ENCODE measurements around the gene LAMA2.

Gene LAMA2

DNA sequence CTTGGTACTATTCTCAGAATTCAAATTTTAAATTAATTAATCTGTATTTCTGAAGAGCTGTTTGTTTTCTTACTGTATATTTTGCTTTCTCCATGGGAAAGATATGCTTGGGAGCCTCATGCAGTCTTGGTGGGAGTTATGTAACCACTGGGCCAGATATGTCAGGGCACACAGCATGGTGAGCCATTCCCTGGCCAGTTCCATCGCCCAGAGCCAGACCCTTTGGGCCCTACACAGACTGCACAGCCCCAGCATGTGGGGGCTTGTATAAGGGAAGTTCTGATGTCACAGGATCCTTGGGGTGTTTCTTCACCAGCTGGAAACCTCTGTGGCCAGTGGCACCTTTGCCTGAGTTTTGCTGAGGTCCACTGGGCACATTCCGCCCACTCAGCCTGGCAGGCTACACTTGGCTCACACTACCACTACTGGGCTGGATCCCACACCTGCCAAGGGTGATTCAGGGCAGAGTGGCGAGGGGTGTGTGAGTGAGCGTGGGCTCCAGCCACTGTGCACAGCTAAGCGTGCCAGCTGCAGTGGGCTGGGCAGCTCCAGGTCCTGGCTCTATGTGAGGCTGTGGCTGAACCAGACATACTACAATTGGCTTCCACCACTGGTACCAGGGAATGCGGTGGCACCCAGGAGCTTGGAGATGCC lies 533.5 kb downstream of the LAMA2 start:
- ChIA-PET POLR2A (no interaction called here), CTCF (no interaction called here)
- Histone ChIP-seq H3K27ac (ENCODE audit: insufficient read depth in 1 of 2, low read depth in 1 of 2, low read length in 2 of 2, poor library complexity in 1 of 2, severe bottlenecking in 2 of 2) (no peak overlapping the region), H3K9me3 (ENCODE audit: control extremely low read depth in 1 of 5, control insufficient read depth in 4 of 5, insufficient read depth in 2 of 5, low read depth in 1 of 5, low read length in 4 of 5) (no peaks in the 10 kb centered on the region), H3K4me1 (ENCODE audit: control extremely low read depth in 1 of 4, control insufficient read depth in 4 of 4, insufficient read depth in 4 of 4, low read length in 3 of 4) (no peaks in the 10 kb centered on the region), H3K27me3 (replicated peaks in 2 of 5; ENCODE audit: control insufficient read depth in 4 of 5, insufficient read depth in 5 of 5, low read length in 4 of 5) (no peaks in the 10 kb centered on the region), H3K36me3 (ENCODE audit: control insufficient read depth in 4 of 4, insufficient read depth in 4 of 4, low read length in 3 of 4) (no peaks in the 10 kb centered on the region), H3K4me3 (ENCODE audit: control insufficient read depth in 1 of 7, extremely low read depth in 1 of 7, insufficient read depth in 4 of 7, low read depth in 2 of 7, low read length in 6 of 7) (no peak overlapping the region)
- WGBS (ENCODE audit: insufficient coverage) = 100% methylated on average over 6 of the region's 6 CpGs
- DNase-seq = no peak

- no peaks in the 10 kb centered on the region for H3K36me3 ChIP-seq (ENCODE audit: control insufficient read depth in 4 of 4, insufficient read depth in 4 of 4, low read length in 3 of 4)
- no peak overlapping the region for H3K27ac ChIP-seq (ENCODE audit: insufficient read depth in 1 of 2, low read depth in 1 of 2, low read length in 2 of 2, poor library complexity in 1 of 2, severe bottlenecking in 2 of 2)
- ChIA-PET POLR2A (no interaction called here), CTCF (no interaction called here)
- 98% methylated on average over 6 of the region's 8 CpGs for WGBS (ENCODE audit: insufficient coverage)
- no peak for DNase-seq
- H3K9me3 ChIP-seq (ENCODE audit: control extremely low read depth in 1 of 5, control insufficient read depth in 4 of 5, insufficient read depth in 2 of 5, low read depth in 1 of 5, low read length in 4 of 5) = no peaks in the 10 kb centered on the region
- no peaks in the 10 kb centered on the region for H3K27me3 ChIP-seq (replicated peaks in 2 of 5; ENCODE audit: control insufficient read depth in 4 of 5, insufficient read depth in 5 of 5, low read length in 4 of 5)
- H3K4me1 ChIP-seq (ENCODE audit: control extremely low read depth in 1 of 4, control insufficient read depth in 4 of 4, insufficient read depth in 4 of 4, low read length in 3 of 4) = no peaks in the 10 kb centered on the region
- H3K4me3 ChIP-seq (ENCODE audit: control insufficient read depth in 1 of 7, extremely low read depth in 1 of 7, insufficient read depth in 4 of 7, low read depth in 2 of 7, low read length in 6 of 7) = no peak overlapping the region
These were observed 534.6 kb downstream of the LAMA2 start for GRCh38 chr6:129417416-129418086.

DNA sequence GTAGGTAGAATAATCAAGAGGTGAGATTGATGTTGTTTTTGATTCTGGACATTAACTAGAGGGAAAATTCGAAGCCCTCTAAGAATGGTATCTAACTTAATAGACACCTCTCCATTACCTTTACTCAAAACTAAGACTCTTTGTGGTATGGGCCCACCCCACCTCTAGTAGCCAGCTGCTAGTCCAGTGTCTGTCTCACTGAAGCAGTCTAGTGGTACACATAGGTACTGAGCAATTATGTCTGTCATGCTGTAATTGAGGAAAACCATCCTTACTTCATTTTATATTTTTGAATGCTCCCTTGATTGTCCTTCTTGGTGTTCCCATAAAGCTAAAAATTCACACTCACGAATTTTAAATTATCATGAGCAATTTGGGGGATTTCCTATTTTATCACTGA lies 536.4 kb downstream of the LAMA2 start:
- ChIA-PET POLR2A (no interaction called here), CTCF (no interaction called here)
- DNase-seq = no peak
- Histone ChIP-seq H3K4me3 (ENCODE audit: control insufficient read depth in 1 of 7, extremely low read depth in 1 of 7, insufficient read depth in 4 of 7, low read depth in 2 of 7, low read length in 6 of 7) (no peak overlapping the region), H3K27ac (ENCODE audit: insufficient read depth in 1 of 2, low read depth in 1 of 2, low read length in 2 of 2, poor library complexity in 1 of 2, severe bottlenecking in 2 of 2) (no peak overlapping the region), H3K27me3 (replicated peaks in 2 of 5; ENCODE audit: control insufficient read depth in 4 of 5, insufficient read depth in 5 of 5, low read length in 4 of 5) (no peaks in the 10 kb centered on the region), H3K4me1 (ENCODE audit: control extremely low read depth in 1 of 4, control insufficient read depth in 4 of 4, insufficient read depth in 4 of 4, low read length in 3 of 4) (no peaks in the 10 kb centered on the region), H3K9me3 (ENCODE audit: control extremely low read depth in 1 of 5, control insufficient read depth in 4 of 5, insufficient read depth in 2 of 5, low read depth in 1 of 5, low read length in 4 of 5) (no peaks in the 10 kb centered on the region), H3K36me3 (ENCODE audit: control insufficient read depth in 4 of 4, insufficient read depth in 4 of 4, low read length in 3 of 4) (no peaks in the 10 kb centered on the region)
- WGBS (ENCODE audit: insufficient coverage) = no CpG with 5 or more reads among the region's 2 CpGs

- Histone ChIP-seq H3K36me3 (ENCODE audit: control insufficient read depth in 4 of 4, insufficient read depth in 4 of 4, low read length in 3 of 4) (no peaks in the 10 kb centered on the region), H3K4me3 (ENCODE audit: control insufficient read depth in 1 of 7, extremely low read depth in 1 of 7, insufficient read depth in 4 of 7, low read depth in 2 of 7, low read length in 6 of 7) (no peak overlapping the region), H3K9me3 (ENCODE audit: control extremely low read depth in 1 of 5, control insufficient read depth in 4 of 5, insufficient read depth in 2 of 5, low read depth in 1 of 5, low read length in 4 of 5) (no peaks in the 10 kb centered on the region), H3K27me3 (replicated peaks in 2 of 5; ENCODE audit: control insufficient read depth in 4 of 5, insufficient read depth in 5 of 5, low read length in 4 of 5) (no peaks in the 10 kb centered on the region), H3K27ac (ENCODE audit: insufficient read depth in 1 of 2, low read depth in 1 of 2, low read length in 2 of 2, poor library complexity in 1 of 2, severe bottlenecking in 2 of 2) (no peak overlapping the region), H3K4me1 (ENCODE audit: control extremely low read depth in 1 of 4, control insufficient read depth in 4 of 4, insufficient read depth in 4 of 4, low read length in 3 of 4) (no peaks in the 10 kb centered on the region)
- CTCF ChIA-PET = no interaction called here
- WGBS (ENCODE audit: insufficient coverage) = no CpG with 5 or more reads among the region's 2 CpGs
- POLR2A ChIA-PET = no interaction called here
- DNase-seq = no peak
These were observed 543.4 kb downstream of the LAMA2 start for GRCh38 chr6:129426343-129426742.

DNA sequence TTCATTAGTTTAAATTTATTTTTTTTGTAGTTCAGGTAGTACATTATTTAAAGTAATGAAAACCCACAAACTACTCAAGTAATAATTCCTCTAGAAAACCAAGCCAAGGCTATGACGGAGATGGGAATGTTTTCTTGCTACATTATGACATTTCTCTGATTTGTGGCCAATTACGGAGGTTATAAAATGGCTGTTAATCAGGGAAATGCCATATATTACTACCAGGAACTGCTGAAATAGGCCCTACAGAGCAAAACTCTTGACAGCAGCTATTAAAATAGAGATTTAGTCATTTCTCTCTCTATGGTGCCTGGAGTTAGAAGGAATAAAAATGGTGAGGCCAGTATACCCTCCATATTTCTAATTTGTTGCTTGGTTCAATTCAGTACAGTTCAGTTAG lies 547.0 kb downstream of the LAMA2 start:
- Histone ChIP-seq H3K27ac (ENCODE audit: insufficient read depth in 1 of 2, low read depth in 1 of 2, low read length in 2 of 2, poor library complexity in 1 of 2, severe bottlenecking in 2 of 2) (no peak overlapping the region), H3K4me1 (ENCODE audit: control extremely low read depth in 1 of 4, control insufficient read depth in 4 of 4, insufficient read depth in 4 of 4, low read length in 3 of 4) (no peaks in the 10 kb centered on the region), H3K9me3 (ENCODE audit: control extremely low read depth in 1 of 5, control insufficient read depth in 4 of 5, insufficient read depth in 2 of 5, low read depth in 1 of 5, low read length in 4 of 5) (no peaks in the 10 kb centered on the region), H3K4me3 (ENCODE audit: control insufficient read depth in 1 of 7, extremely low read depth in 1 of 7, insufficient read depth in 4 of 7, low read depth in 2 of 7, low read length in 6 of 7) (no peak overlapping the region), H3K27me3 (replicated peaks in 2 of 5; ENCODE audit: control insufficient read depth in 4 of 5, insufficient read depth in 5 of 5, low read length in 4 of 5) (no peaks in the 10 kb centered on the region), H3K36me3 (ENCODE audit: control insufficient read depth in 4 of 4, insufficient read depth in 4 of 4, low read length in 3 of 4) (no peaks in the 10 kb centered on the region)
- 100% methylated on average over 1 of the region's 2 CpGs for WGBS (ENCODE audit: insufficient coverage)
- CTCF ChIA-PET = no interaction called here
- POLR2A ChIA-PET = no interaction called here
- DNase-seq = no peak

GRCh38 chr6:129432738-129433137 lies 549.8 kb downstream of the LAMA2 start:
- Histone ChIP-seq H3K36me3 (ENCODE audit: control insufficient read depth in 4 of 4, insufficient read depth in 4 of 4, low read length in 3 of 4) (no peaks in the 10 kb centered on the region), H3K4me1 (ENCODE audit: control extremely low read depth in 1 of 4, control insufficient read depth in 4 of 4, insufficient read depth in 4 of 4, low read length in 3 of 4) (no peaks in the 10 kb centered on the region), H3K9me3 (ENCODE audit: control extremely low read depth in 1 of 5, control insufficient read depth in 4 of 5, insufficient read depth in 2 of 5, low read depth in 1 of 5, low read length in 4 of 5) (no peaks in the 10 kb centered on the region), H3K4me3 (ENCODE audit: control insufficient read depth in 1 of 7, extremely low read depth in 1 of 7, insufficient read depth in 4 of 7, low read depth in 2 of 7, low read length in 6 of 7) (no peak overlapping the region), H3K27ac (ENCODE audit: insufficient read depth in 1 of 2, low read depth in 1 of 2, low read length in 2 of 2, poor library complexity in 1 of 2, severe bottlenecking in 2 of 2) (no peak overlapping the region), H3K27me3 (replicated peaks in 2 of 5; ENCODE audit: control insufficient read depth in 4 of 5, insufficient read depth in 5 of 5, low read length in 4 of 5) (no peaks in the 10 kb centered on the region)
- CTCF ChIA-PET = no interaction called here
- POLR2A ChIA-PET = no interaction called here
- WGBS (ENCODE audit: insufficient coverage) = no CpG with 5 or more reads among the region's 1 CpG
- DNase-seq = no peak

DNA sequence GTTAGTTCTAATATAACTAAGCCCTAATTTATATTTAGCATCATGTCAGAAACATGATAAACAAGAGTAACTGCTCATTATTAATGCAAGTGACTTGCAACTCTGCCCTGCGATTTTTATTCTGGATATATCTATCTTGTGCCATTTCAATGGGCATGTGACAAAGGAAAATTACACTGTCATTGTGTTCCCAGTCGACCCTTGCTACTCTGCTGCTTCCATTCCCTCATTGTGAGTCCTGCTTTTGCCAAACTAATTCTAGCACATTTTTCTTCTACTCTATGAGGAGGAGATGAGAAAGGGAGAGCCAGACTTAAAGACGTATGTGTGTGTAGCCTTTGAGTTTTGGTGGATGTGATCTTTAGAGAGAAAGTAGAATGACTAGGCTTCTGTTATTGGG lies 551.2 kb downstream of the LAMA2 start:
- DNase-seq = no peak
- WGBS (ENCODE audit: insufficient coverage) = 94% methylated on average over 1 of the region's 3 CpGs
- Histone ChIP-seq H3K4me3 (ENCODE audit: control insufficient read depth in 1 of 7, extremely low read depth in 1 of 7, insufficient read depth in 4 of 7, low read depth in 2 of 7, low read length in 6 of 7) (no peak overlapping the region), H3K27me3 (replicated peaks in 2 of 5; ENCODE audit: control insufficient read depth in 4 of 5, insufficient read depth in 5 of 5, low read length in 4 of 5) (no peaks in the 10 kb centered on the region), H3K36me3 (ENCODE audit: control insufficient read depth in 4 of 4, insufficient read depth in 4 of 4, low read length in 3 of 4) (no peaks in the 10 kb centered on the region), H3K4me1 (ENCODE audit: control extremely low read depth in 1 of 4, control insufficient read depth in 4 of 4, insufficient read depth in 4 of 4, low read length in 3 of 4) (no peaks in the 10 kb centered on the region), H3K9me3 (ENCODE audit: control extremely low read depth in 1 of 5, control insufficient read depth in 4 of 5, insufficient read depth in 2 of 5, low read depth in 1 of 5, low read length in 4 of 5) (no peaks in the 10 kb centered on the region), H3K27ac (ENCODE audit: insufficient read depth in 1 of 2, low read depth in 1 of 2, low read length in 2 of 2, poor library complexity in 1 of 2, severe bottlenecking in 2 of 2) (no peak overlapping the region)
- CTCF ChIA-PET = no interaction called here
- POLR2A ChIA-PET = no interaction called here

Measured in common myeloid progenitor, CD34-positive (primary cell).